ENCODE measurements around the gene NCKIPSD.

The NCKIPSD gene

GRCh38 chr3:48634661-48635221 is 51.0 kb downstream of the NCKIPSD start:
- no peak for TF ChIP-seq CTCF (IDR thresholded peaks at IDR 0.05)
- Mint-ChIP-seq H3K9me3 (no peaks in the 10 kb centered on the region), H3K27me3 (ENCODE audit: low read depth, poor library complexity) (peaks cover 8% of the 10 kb centered on the region), H3K27ac (no peak overlapping the region), H3K36me3 (ENCODE audit: low read depth) (peaks cover 8% of the 10 kb centered on the region), H3K4me1 (peaks cover 52% of the 10 kb centered on the region), H3K4me3 (peak overlapping the region; percentile 85)
- peak; percentile 62 for DNase-seq

GRCh38 chr3:48633743-48634142 is 52.0 kb downstream of the NCKIPSD start:
- H3K27me3 Mint-ChIP-seq (ENCODE audit: low read depth, poor library complexity): peaks cover 4% of the 10 kb centered on the region
- H3K4me1 Mint-ChIP-seq: peaks cover 52% of the 10 kb centered on the region

GRCh38 chr3:48633256-48633655 is 52.5 kb downstream of the NCKIPSD start:
- no peaks in the 10 kb centered on the region for H3K9me3 Mint-ChIP-seq
- peaks cover 13% of the 10 kb centered on the region for H3K36me3 Mint-ChIP-seq (ENCODE audit: low read depth)
- TF ChIP-seq CTCF (IDR thresholded peaks at IDR 0.05): no peak
- DNase-seq: no peak
- no peaks in the 10 kb centered on the region for H3K27me3 Mint-ChIP-seq (ENCODE audit: low read depth, poor library complexity)
- H3K27ac Mint-ChIP-seq: no peak overlapping the region
- peaks cover 53% of the 10 kb centered on the region for H3K4me1 Mint-ChIP-seq
- H3K4me3 Mint-ChIP-seq: peak overlapping the region; percentile 85

More at GRCh38 chr3:48633743-48634142, 52.0 kb downstream of the NCKIPSD start:
- Mint-ChIP-seq H3K27ac (no peak overlapping the region), H3K4me3 (peak overlapping the region; percentile 85), H3K9me3 (no peaks in the 10 kb centered on the region), H3K36me3 (ENCODE audit: low read depth) (peaks cover 12% of the 10 kb centered on the region)
- no peak for DNase-seq
- no peak for TF ChIP-seq CTCF (IDR thresholded peaks at IDR 0.05)

GRCh38 chr3:48631516-48632448 is 53.9 kb downstream of the NCKIPSD start:
- no peak overlapping the region for H3K4me3 Mint-ChIP-seq
- no peak overlapping the region for H3K27ac Mint-ChIP-seq
- H3K36me3 Mint-ChIP-seq (ENCODE audit: low read depth): peaks cover 26% of the 10 kb centered on the region
- H3K4me1 Mint-ChIP-seq: peaks cover 52% of the 10 kb centered on the region
- DNase-seq: no peak
- TF ChIP-seq CTCF (IDR thresholded peaks at IDR 0.05): no peak
- H3K9me3 Mint-ChIP-seq: no peaks in the 10 kb centered on the region
- H3K27me3 Mint-ChIP-seq (ENCODE audit: low read depth, poor library complexity): no peaks in the 10 kb centered on the region

- DNase-seq: no peak
- H3K36me3 Mint-ChIP-seq (ENCODE audit: low read depth): peaks cover 36% of the 10 kb centered on the region
- no peak overlapping the region for H3K4me3 Mint-ChIP-seq
- H3K27me3 Mint-ChIP-seq (ENCODE audit: low read depth, poor library complexity): no peaks in the 10 kb centered on the region
- no peak overlapping the region for H3K27ac Mint-ChIP-seq
- H3K4me1 Mint-ChIP-seq: peaks cover 52% of the 10 kb centered on the region
- no peaks in the 10 kb centered on the region for H3K9me3 Mint-ChIP-seq
- TF ChIP-seq CTCF (IDR thresholded peaks at IDR 0.05): no peak
These were observed 54.9 kb downstream of the NCKIPSD start for GRCh38 chr3:48630833-48631232.

All from nephron progenitor cell (in vitro differentiated cells).